ENCODE results near the gene KHNYN. TPM values are rescaled to one million over a fixed set of nuclear protein-coding genes. Genes with fewer than 3 reads are reported as not detected.

KHNYN gene
- total RNA-seq, 1 experiment from 2014 or later = 31.1 TPM

- in situ Hi-C loops (cut with HindIII; ENCODE audit: low pct_unique_long_range_greater_than_20kb, low sequenced_read_pairs) = loop anchor here (10.0 kb wide), 1 partner anchor 98 kb away; the partner anchor contains the start of genes ADCY4 and RIPK3
- no peak for DNase-seq (ENCODE audit: low read depth)
Observed at GRCh38 chr14:24432259-24433131, 2.7 kb downstream of the KHNYN start.

- in situ Hi-C loops (cut with HindIII; ENCODE audit: low pct_unique_long_range_greater_than_20kb, low sequenced_read_pairs) = loop anchor here (10.0 kb wide), 1 partner anchor 99 kb away; the partner anchor contains the start of genes ADCY4 and RIPK3
Observed at GRCh38 chr14:24434036-24434435, 4.3 kb downstream of the KHNYN start.

GRCh38 chr14:24434676-24435075 is 4.9 kb downstream of the KHNYN start:
- in situ Hi-C loops (cut with HindIII; ENCODE audit: low pct_unique_long_range_greater_than_20kb, low sequenced_read_pairs) = loop anchor here (10.0 kb wide), 1 partner anchor 100 kb away; the partner anchor contains the start of genes ADCY4 and RIPK3
- DNase-seq (ENCODE audit: low read depth) = no peak

More at GRCh38 chr14:24434036-24434435, 4.3 kb downstream of the KHNYN start:
- no peak for DNase-seq (ENCODE audit: low read depth)

- no peak for DNase-seq (ENCODE audit: low read depth)
- in situ Hi-C loops (cut with HindIII; ENCODE audit: low pct_unique_long_range_greater_than_20kb, low sequenced_read_pairs) = loop anchor here (10.0 kb wide), 1 partner anchor 100 kb away; the partner anchor contains the start of genes ADCY4 and RIPK3
Observed at GRCh38 chr14:24435192-24435810, 5.5 kb downstream of the KHNYN start.

GRCh38 chr14:24435998-24436354 is 6.2 kb downstream of the KHNYN start:
- no peak for DNase-seq (ENCODE audit: low read depth)
- in situ Hi-C loops (cut with HindIII; ENCODE audit: low pct_unique_long_range_greater_than_20kb, low sequenced_read_pairs) = loop anchor here (10.0 kb wide), 1 partner anchor 101 kb away; the partner anchor contains the start of genes ADCY4 and RIPK3

GRCh38 chr14:24436355-24437019 is 6.7 kb downstream of the KHNYN start:
- peak; percentile 55 for DNase-seq (ENCODE audit: low read depth)
- in situ Hi-C loops (cut with HindIII; ENCODE audit: low pct_unique_long_range_greater_than_20kb, low sequenced_read_pairs) = loop anchor here (10.0 kb wide), 1 partner anchor 102 kb away; the partner anchor contains the start of genes ADCY4 and RIPK3

GRCh38 chr14:24437020-24437735 is 7.4 kb downstream of the KHNYN start:
- in situ Hi-C loops (cut with HindIII; ENCODE audit: low pct_unique_long_range_greater_than_20kb, low sequenced_read_pairs) = loop anchor here (10.0 kb wide), 1 partner anchor 102 kb away; the partner anchor contains the start of genes ADCY4 and RIPK3
- no peak for DNase-seq (ENCODE audit: low read depth)

- DNase-seq (ENCODE audit: low read depth) = no peak
- in situ Hi-C loops (cut with HindIII; ENCODE audit: low pct_unique_long_range_greater_than_20kb, low sequenced_read_pairs) = loop anchor here (10.0 kb wide), 1 partner anchor 103 kb away; the partner anchor contains the start of genes ADCY4 and RIPK3
Observed at GRCh38 chr14:24437736-24438067, 7.9 kb downstream of the KHNYN start.

- in situ Hi-C loops (cut with HindIII; ENCODE audit: low pct_unique_long_range_greater_than_20kb, low sequenced_read_pairs) = loop anchor here (10.0 kb wide), 1 partner anchor 104 kb away; the partner anchor contains the start of genes ADCY4 and RIPK3
- DNase-seq (ENCODE audit: low read depth) = no peak
Observed at GRCh38 chr14:24438223-24439097, 8.7 kb downstream of the KHNYN start.

GRCh38 chr14:24439257-24439656 is 9.5 kb downstream of the KHNYN start:
- DNase-seq (ENCODE audit: low read depth) = no peak
- in situ Hi-C loops (cut with HindIII; ENCODE audit: low pct_unique_long_range_greater_than_20kb, low sequenced_read_pairs) = loop anchor here (10.0 kb wide), 1 partner anchor 104 kb away; the partner anchor contains the start of genes ADCY4 and RIPK3

- in situ Hi-C loops (cut with HindIII; ENCODE audit: low pct_unique_long_range_greater_than_20kb, low sequenced_read_pairs) = loop anchor here (10.0 kb wide), 1 partner anchor 105 kb away; the partner anchor contains the start of genes ADCY4 and RIPK3
- no peak for DNase-seq (ENCODE audit: low read depth)
Observed at GRCh38 chr14:24439830-24440605, 10.3 kb downstream of the KHNYN start.

GRCh38 chr14:24440606-24441399 is 11.0 kb downstream of the KHNYN start:
- no peak for DNase-seq (ENCODE audit: low read depth)
- in situ Hi-C loops (cut with HindIII; ENCODE audit: low pct_unique_long_range_greater_than_20kb, low sequenced_read_pairs) = no loop called here

- in situ Hi-C loops (cut with HindIII; ENCODE audit: low pct_unique_long_range_greater_than_20kb, low sequenced_read_pairs) = no loop called here
- DNase-seq (ENCODE audit: low read depth) = no peak
Observed at GRCh38 chr14:24441485-24441884, 11.7 kb downstream of the KHNYN start.

GRCh38 chr14:24441904-24442239 is 12.1 kb downstream of the KHNYN start:
- in situ Hi-C loops (cut with HindIII; ENCODE audit: low pct_unique_long_range_greater_than_20kb, low sequenced_read_pairs) = no loop called here

GRCh38 chr14:24442240-24443052 is 12.7 kb downstream of the KHNYN start, which contains the start of gene SDR39U1:
Gene SDR39U1, minus strand, starts transcription at chr14:24442776. Its CDS starts 7 bp downstream, at chr14:24442769.
- peak; percentile 97 for DNase-seq (ENCODE audit: low read depth)
- in situ Hi-C loops (cut with HindIII; ENCODE audit: low pct_unique_long_range_greater_than_20kb, low sequenced_read_pairs) = no loop called here

More at GRCh38 chr14:24441904-24442239, 12.1 kb downstream of the KHNYN start:
- no peak for DNase-seq (ENCODE audit: low read depth)

Measured in Caki2 (cell line).